Spleen (tissue), 13 donors: ENCODE measurements around the gene ARGFX. TPM values are rescaled to one million over a fixed set of nuclear protein-coding genes. Genes with fewer than 3 reads are reported as not detected.

Experiments
- DNase-seq: peaks from one replicate; pipeline ENCODE4 v3.0.0-alpha.2; 2020
- H3K27ac ChIP-seq, 8 donors: fragments of 200-600 bp; sonication (generic) in 7 of 8; 1 replicate in 4 of 8; 2 replicates in 4 of 8; pipeline versions ENCODE4 v1.5.0 to v1.8.0; 2016 to 2021; ENCODE audit warnings: inconsistent platforms in 4 of 8, mild to moderate bottlenecking in 4 of 8, moderate library complexity in 1 of 8
- H3K27me3 ChIP-seq, 7 donors: fragments of 200-600 bp; sonication (generic) in 6 of 7; replicated peaks in 1 of 7; 1 replicate in 4 of 7; 2 replicates in 3 of 7; pipeline versions ENCODE4 v1.5.0 to v1.8.0; 2016 to 2021; ENCODE audit warnings: inconsistent platforms in 3 of 7, mild to moderate bottlenecking in 1 of 7
- H3K36me3 ChIP-seq, 6 donors: fragments of 200-600 bp; sonication (generic) in 5 of 6; 1 replicate in 4 of 6; 2 replicates in 2 of 6; pipeline versions ENCODE4 v1.5.0 to v1.8.0; 2016 to 2021; ENCODE audit warnings: inconsistent platforms in 2 of 6
- H3K4me1 ChIP-seq, 6 donors: fragments of 200-600 bp; sonication (generic) in 5 of 6; 1 replicate in 3 of 6; 2 replicates in 3 of 6; pipeline versions ENCODE4 v1.5.0 to v1.8.0; 2016 to 2021; ENCODE audit warnings: inconsistent platforms in 3 of 6
- H3K4me3 ChIP-seq, 8 donors: fragments of 200-600 bp; sonication (generic) in 7 of 8; 1 replicate in 4 of 8; 2 replicates in 4 of 8; pipeline versions ENCODE4 v1.5.0 to v1.8.0; 2016 to 2021; ENCODE audit warnings: inconsistent platforms in 4 of 8, mild to moderate bottlenecking in 4 of 8, moderate library complexity in 2 of 8
- H3K9me3 ChIP-seq, 8 donors: fragments of 200-600 bp; sonication (generic) in 7 of 8; 1 replicate in 4 of 8; 2 replicates in 4 of 8; pipeline versions ENCODE4 v1.5.0 to v1.8.0; 2016 to 2021; ENCODE audit warnings: inconsistent platforms in 4 of 8
- POLR2A ChIP-seq, 3 donors: fragments of 450-650 bp; IDR thresholded peaks; one replicate each; pipeline ENCODE4 v1.5.1; 2017; ENCODE audit warnings: antibody characterized with exemption in 3 of 3, mild to moderate bottlenecking in 1 of 3
- POLR2AphosphoS5 ChIP-seq, 3 donors: sonication (generic); formaldehyde crosslinking; IDR thresholded peaks; one replicate each; pipeline ENCODE4 v1.5.1; 2017; ENCODE audit warnings: antibody characterized with exemption in 3 of 3
- WGBS, 5 donors: extraction: QIAGEN DNeasy Blood & Tissue Kit in 3 of 5; methylation state at CpG; one replicate each; pipeline versions ENCODE4 v1.1.5 to v1.1.7; 2013 to 2018; 5-methylcytosine and 5-hydroxymethylcytosine counted together
- intact Hi-C: fragments of 100-400 bp; cut with DNase I; formaldehyde crosslinking; loops from one replicate; pipeline ENCODE4 v1.15.0; 2023; ENCODE audit warnings: low total_unique reads
- long read RNA-seq, 2 donors: transcript quantifications; one replicate each; lab custom pipeline, GENCODE V29; 2026
- polyA plus RNA-seq, 3 donors: library from polyadenylated mRNA; stranded (reverse); fragments of 200-250 nt; gene quantifications; one replicate each; pipeline ENCODE4 v1.2.1, GENCODE V29; 2013
- total RNA-seq, 7 donors: library from RNA; depleted of rRNA in 3 of 7; stranded (reverse); fragments of >200 nt in 3 of 7; fragmentation: NEBNext Ultra II Directional in 4 of 7; extraction: Animal tissue kit (Norgen Biotek cat#: 25700) in 4 of 7; gene quantifications; one replicate each; pipeline versions ENCODE4 v1.1.0 to v1.2.1, GENCODE V29; 2016 to 2021
- TF ChIP-seq, protein P1 (sequence below), 11 experiments: fragments of 200-600 bp in 7 of 11; fragments of 450-650 bp in 4 of 11; sonication (generic) in 4 of 11; IDR thresholded peaks in 8 of 11; conservative IDR thresholded peaks in 3 of 11; 1 replicate in 7 of 11; 2 replicates in 4 of 11; pipeline versions ENCODE4 v1.4.0 to v1.8.0; 2016 to 2021; ENCODE audit warnings: antibody characterized with exemption in 11 of 11, inconsistent platforms in 4 of 11, mild to moderate bottlenecking in 1 of 11
- donor health status: healthy with polysubstance abuse.
- donor health status: DM: no; HTN: no; CAD: no; lungs with moderate emphysema.
- donor health status: DM: no; HTN: no; CAD: no.
- donor health status: Bipolar disorder and iron deficiency.
- donor health status: healthy.
- donor health status: DM: no; HTN: no; CAD: no.
- donor health status: DM: yes; HTN: yes; CAD: no.

Gene ARGFX
- total RNA-seq (not detected), polyA plus RNA-seq (not detected)
- long read RNA-seq, donor 1: 0 reads
- long read RNA-seq, donor 2: 0 reads

DNA sequence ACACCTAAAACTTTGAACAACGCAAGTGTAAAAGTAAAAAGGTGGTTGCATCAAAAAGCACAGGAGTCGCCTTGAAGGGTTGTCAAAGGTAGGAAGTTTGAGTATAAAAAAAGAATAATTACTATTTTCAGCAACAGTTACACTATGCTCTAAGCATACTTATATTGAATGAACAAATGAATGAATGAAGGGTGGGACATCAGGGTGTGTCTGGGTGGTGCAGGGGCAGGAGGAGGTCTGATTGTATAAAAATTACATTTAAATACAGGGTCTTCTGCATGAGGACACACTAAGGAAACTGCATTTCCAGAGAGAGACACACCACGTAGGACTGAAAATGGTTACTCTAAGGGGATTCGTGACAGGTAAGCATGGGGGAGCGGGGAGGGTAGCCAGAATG lies at the start of gene ARGFX:
ARGFX (plus strand) TSS at position 301 of the 400 bp plus-strand sequence. CDS start 2,765 bp downstream, outside the sequence.
- no peaks in the 10 kb centered on the region for H3K27me3 ChIP-seq
- no peaks in the 10 kb centered on the region for H3K4me1 ChIP-seq
- intact Hi-C loops: no loop called here
- no peak within 1 kb of the TSS for H3K27ac ChIP-seq
- H3K9me3 ChIP-seq: no peaks in the 10 kb centered on the region
- no peak for DNase-seq
- TF ChIP-seq POLR2AphosphoS5 (IDR thresholded peaks at IDR 0.05) (no peak), POLR2A (IDR thresholded peaks at IDR 0.05) (no peak)
- TF ChIP-seq, protein P1, sequence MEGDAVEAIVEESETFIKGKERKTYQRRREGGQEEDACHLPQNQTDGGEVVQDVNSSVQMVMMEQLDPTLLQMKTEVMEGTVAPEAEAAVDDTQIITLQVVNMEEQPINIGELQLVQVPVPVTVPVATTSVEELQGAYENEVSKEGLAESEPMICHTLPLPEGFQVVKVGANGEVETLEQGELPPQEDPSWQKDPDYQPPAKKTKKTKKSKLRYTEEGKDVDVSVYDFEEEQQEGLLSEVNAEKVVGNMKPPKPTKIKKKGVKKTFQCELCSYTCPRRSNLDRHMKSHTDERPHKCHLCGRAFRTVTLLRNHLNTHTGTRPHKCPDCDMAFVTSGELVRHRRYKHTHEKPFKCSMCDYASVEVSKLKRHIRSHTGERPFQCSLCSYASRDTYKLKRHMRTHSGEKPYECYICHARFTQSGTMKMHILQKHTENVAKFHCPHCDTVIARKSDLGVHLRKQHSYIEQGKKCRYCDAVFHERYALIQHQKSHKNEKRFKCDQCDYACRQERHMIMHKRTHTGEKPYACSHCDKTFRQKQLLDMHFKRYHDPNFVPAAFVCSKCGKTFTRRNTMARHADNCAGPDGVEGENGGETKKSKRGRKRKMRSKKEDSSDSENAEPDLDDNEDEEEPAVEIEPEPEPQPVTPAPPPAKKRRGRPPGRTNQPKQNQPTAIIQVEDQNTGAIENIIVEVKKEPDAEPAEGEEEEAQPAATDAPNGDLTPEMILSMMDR (IDR thresholded peaks at IDR 0.05 in 8 of 11, conservative IDR thresholded peaks at IDR 0.05 in 3 of 11): no peak
- no peaks in the 10 kb centered on the region for H3K36me3 ChIP-seq
- H3K4me3 ChIP-seq: no peak within 1 kb of the TSS
- 90 to 98% (median 93%) methylated on average over 5 of the region's 5 CpGs for WGBS, 5 donors

DNA sequence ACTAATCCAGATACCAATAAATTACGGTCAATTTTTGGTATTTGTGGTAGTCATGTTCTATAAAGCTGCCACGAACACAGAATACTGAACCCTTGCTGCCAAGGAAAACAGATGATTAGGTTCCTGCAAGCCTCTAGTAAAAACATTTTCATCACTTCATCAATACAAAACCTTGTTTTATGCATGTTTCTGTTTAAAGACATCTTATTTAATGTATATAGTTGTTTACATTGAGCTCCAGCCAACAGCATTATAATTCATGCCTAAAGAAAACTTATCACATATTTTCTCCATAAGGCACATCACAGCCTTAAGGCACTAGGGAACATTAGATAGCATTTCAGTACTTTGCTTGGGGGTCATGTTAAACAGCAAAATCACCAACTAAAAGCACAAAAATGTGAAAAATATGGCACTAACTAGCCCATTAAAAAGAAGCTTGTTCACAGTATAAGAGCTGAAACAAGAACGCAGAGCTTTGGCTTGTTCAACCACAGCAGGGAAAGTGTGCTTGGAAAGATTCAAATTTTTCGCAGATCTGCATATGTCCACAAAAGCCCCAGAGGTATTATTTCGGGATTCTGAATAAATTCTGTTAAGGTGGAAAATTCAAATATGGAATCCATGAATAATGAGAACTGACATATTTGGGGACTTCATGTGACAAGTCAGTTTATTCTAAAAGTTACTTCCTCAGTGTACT lies 49.6 kb upstream of the ARGFX start:
- WGBS, 5 donors: 93 to 99% (median 96%) methylated on average over 5 of the region's 5 CpGs
- H3K9me3 ChIP-seq: peaks cover 0 to 33% (median 30%) of the 10 kb centered on the region in 8 donors
- no peaks in the 10 kb centered on the region for H3K4me1 ChIP-seq
- no peak overlapping the region for H3K27ac ChIP-seq
- peaks cover 0 to 55% (median 0%) of the 10 kb centered on the region in 6 donors for H3K36me3 ChIP-seq
- DNase-seq: no peak
- intact Hi-C loops: no loop called here
- TF ChIP-seq POLR2AphosphoS5 (IDR thresholded peaks at IDR 0.05) (no peak), POLR2A (IDR thresholded peaks at IDR 0.05) (no peak)
- TF ChIP-seq, protein P1 (IDR thresholded peaks at IDR 0.05 in 8 of 11, conservative IDR thresholded peaks at IDR 0.05 in 3 of 11): no peak
- no peaks in the 10 kb centered on the region for H3K27me3 ChIP-seq
- no peak overlapping the region for H3K4me3 ChIP-seq

DNA sequence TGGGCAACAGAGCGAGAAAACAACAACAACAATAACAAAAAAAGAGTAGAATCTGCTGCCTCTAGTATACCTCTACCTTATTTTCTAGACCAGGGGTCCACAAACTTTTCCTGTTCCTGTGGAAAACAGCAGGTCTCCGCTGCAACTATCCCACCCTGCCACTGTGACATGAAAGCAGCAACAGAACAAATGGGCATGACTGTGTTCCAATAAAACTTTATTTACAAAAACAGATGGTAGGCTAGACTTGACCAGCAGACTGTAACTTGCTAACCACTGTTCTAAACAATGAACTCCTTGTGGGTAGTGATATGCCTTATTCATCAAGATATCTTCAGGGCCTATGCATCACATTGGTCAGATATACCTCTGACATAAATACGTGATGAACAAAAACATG lies 47.2 kb upstream of the ARGFX start:
- H3K9me3 ChIP-seq: peaks cover 0 to 21% (median 18%) of the 10 kb centered on the region in 8 donors
- no peaks in the 10 kb centered on the region for H3K27me3 ChIP-seq
- DNase-seq: no peak
- WGBS, 5 donors: 96 to 100% (median 97%) methylated on average over 3 of the region's 3 CpGs
- peaks cover 0 to 51% (median 0%) of the 10 kb centered on the region in 6 donors for H3K36me3 ChIP-seq
- no peaks in the 10 kb centered on the region for H3K4me1 ChIP-seq
- H3K27ac ChIP-seq: no peak overlapping the region
- no peak overlapping the region for H3K4me3 ChIP-seq
- intact Hi-C loops: no loop called here
- TF ChIP-seq POLR2A (IDR thresholded peaks at IDR 0.05): no peak
- TF ChIP-seq, protein P1 (IDR thresholded peaks at IDR 0.05 in 8 of 11, conservative IDR thresholded peaks at IDR 0.05 in 3 of 11): no peak
- no peak for TF ChIP-seq POLR2AphosphoS5 (IDR thresholded peaks at IDR 0.05)

DNA sequence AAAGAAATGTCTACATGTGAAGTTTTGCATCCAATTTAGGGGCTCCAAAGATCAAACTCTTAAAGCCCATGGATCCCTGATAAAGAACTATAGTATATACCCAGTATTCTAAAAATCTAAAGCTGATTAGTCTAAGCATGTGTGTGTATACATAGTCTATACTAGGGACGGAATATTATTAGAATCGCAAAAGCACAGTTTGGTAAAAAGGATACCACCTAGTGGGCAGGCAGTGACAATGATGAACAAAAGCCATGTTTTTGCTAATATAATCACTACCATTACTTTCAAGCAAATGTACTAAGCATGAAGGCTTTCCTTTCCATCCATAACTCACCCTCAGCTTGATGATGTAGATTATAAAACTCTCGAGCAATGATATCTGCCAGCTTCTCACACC lies 38.4 kb upstream of the ARGFX start:
- Histone ChIP-seq H3K4me3 (no peak overlapping the region), H3K36me3 (peaks cover 0 to 53% (median 0%) of the 10 kb centered on the region in 6 donors), H3K27me3 (no peaks in the 10 kb centered on the region), H3K9me3 (no peaks in the 10 kb centered on the region), H3K4me1 (no peaks in the 10 kb centered on the region), H3K27ac (no peak overlapping the region)
- DNase-seq: no peak
- 79 to 86% (median 81%) methylated on average over 3 of the region's 3 CpGs for WGBS, 5 donors
- TF ChIP-seq POLR2AphosphoS5 (IDR thresholded peaks at IDR 0.05): no peak
- no peak for TF ChIP-seq POLR2A (IDR thresholded peaks at IDR 0.05)
- TF ChIP-seq, protein P1 (IDR thresholded peaks at IDR 0.05 in 8 of 11, conservative IDR thresholded peaks at IDR 0.05 in 3 of 11): peak in 2 of 11 experiments; percentile 8 to 14
- intact Hi-C loops: no loop called here
